Left kidney (tissue), 2 donors: ENCODE results near the gene PGAP3. TPM values are rescaled to one million over a fixed set of nuclear protein-coding genes. Genes with fewer than 3 reads are reported as not detected.

ENCODE experiments used
- DNase-seq: peaks from one replicate; pipeline ENCODE4 v3.0.0-alpha.2; 2013
- polyA plus RNA-seq: library from polyadenylated mRNA; unstranded; fragments of 120-200 nt; gene quantifications from one replicate; pipeline ENCODE4 v1.2.1, GENCODE V29; 2013; ENCODE audit not compliant: insufficient read length

PGAP3 gene
- polyA plus RNA-seq, 1 donor, result 38.1 TPM

- no peak for DNase-seq
Observed at GRCh38 chr17:39661744-39662541, 25.9 kb downstream of the PGAP3 start.

DNA sequence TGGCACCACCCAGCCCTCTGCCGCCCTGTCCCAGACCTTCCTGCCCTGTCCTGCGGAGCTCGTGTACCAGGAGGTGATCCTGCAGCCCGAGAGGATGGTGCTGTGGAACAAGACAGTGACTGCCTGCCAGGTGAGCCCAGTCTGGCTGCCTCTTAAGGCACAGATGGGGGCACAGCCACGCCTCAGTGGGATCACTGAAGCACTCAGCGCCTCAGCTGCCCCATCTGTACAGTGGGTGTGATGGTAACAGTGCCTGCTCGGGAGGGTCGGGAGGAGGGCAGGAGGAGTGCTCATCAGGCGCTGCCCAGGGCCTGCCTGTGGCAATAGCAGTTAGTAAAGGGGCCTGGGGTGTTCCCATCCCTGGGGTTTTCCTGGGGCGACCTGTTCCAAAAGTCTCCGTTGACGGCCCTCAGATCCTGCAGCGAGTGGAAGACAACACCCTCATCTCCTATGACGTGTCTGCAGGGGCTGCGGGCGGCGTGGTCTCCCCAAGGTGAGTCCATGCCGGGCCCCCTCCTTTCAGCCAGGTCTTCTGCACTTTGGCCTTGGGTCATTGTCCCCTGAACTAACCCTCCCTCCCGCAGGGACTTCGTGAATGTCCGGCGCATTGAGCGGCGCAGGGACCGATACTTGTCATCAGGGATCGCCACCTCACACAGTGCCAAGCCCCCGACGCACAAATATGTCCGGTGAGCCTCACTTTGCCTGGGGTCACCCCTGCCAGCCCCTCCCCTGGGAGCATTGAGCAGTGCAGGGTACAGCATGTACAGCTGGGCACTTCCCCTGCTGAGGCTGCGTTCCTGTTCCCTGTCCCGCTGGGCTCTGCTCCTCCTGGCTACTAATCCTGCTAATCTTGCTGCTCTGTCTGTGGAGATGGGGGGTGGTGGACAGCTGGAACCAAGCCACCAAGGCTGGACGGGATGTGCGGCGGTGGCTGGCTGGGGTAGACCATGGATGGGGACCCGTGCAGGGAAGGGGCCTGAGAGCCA lies 27.2 kb downstream of the PGAP3 start:
- DNase-seq, result no peak

GRCh38 chr17:39660011-39660360 lies 27.9 kb downstream of the PGAP3 start:
- no peak for DNase-seq

- DNase-seq, result no peak
Observed at GRCh38 chr17:39659279-39660010, 28.4 kb downstream of the PGAP3 start.

DNA sequence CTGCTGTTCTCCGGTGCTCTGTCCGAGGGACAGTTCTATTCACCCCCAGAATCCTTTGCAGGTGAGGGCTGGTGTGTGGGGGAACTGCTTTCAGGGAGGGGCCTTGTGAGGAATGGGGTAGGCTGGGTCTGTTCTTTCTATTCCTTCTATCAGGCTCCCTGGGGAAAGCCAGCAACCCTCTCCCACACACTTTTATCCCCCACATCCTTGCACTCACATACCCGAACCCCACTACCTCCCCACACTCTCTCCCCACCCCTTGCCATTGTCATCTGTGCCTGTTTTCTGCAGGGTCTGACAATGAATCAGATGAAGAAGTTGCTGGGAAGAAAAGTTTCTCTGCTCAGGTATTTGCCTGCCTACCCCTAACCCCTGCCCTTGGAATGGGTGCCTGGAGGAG lies 29.1 kb downstream of the PGAP3 start:
- no peak for DNase-seq

GRCh38 chr17:39658346-39658745 lies 29.5 kb downstream of the PGAP3 start:
- DNase-seq, result no peak

DNA sequence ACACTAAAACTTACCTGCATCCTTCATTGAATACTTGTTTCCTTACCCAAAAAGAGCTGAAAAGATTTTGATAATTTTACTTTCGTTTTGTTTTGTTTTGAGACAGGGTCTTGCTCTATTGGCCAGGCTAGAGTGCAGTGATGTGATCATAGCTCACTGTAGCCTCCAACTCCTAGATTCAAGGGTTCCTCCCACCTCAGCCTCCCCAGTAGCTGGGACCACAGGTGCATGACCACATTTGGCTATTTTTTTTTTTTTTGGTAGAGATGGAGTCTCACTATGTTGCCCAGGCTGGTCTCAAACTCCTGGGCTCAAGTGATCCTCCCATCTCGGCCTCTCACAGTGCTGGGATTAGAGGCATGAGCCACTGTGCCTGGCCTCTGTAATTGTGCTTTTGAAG lies 32.8 kb downstream of the PGAP3 start:
- no peak for DNase-seq

DNA sequence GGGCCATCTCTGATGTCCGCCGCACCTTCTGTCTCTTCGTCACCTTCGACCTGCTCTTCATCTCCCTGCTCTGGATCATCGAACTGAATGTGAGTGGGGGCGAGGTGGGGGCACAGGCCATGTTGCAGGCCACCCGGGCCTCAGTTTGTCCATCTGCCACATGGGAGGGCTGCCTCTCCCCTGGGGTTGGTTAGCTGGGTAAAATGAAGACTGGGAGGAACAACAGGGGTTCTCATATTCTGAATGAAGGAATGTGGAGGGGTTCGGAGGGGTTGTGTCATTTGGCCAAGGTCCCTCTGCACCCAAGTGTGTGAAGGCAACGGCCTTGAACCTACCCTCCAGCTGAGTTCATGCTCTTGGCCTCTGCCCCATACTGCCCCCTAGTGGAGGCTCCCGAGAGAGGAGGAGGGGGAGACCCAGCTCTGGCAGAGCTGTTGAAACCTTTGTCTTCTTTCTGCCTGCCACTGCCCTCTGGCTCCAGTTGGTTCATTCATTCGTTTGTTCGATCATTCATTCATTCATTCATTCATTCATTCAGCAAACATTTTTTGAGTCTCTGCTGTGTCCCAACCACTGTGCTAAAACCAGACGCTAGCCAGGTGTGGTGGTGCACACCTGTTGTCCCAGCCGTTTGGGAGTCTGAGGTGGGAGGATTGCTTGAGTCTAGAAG lies 34.1 kb downstream of the PGAP3 start:
- DNase-seq, result no peak

DNA sequence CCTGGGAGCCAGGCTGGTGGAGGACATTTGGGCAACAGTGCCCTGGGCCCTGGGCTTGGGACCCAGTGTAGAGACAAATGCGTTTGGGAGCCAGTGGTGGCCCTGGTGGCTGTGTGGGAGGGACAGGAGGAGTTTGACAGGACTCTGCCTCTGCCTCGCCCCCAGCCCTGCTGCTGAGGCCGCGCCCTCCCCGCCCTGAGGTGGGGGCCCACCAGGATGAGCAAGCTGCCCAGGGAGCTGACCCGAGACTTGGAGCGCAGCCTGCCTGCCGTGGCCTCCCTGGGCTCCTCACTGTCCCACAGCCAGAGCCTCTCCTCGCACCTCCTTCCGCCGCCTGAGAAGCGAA lies 34.6 kb downstream of the PGAP3 start:
- DNase-seq, result no peak

DNA sequence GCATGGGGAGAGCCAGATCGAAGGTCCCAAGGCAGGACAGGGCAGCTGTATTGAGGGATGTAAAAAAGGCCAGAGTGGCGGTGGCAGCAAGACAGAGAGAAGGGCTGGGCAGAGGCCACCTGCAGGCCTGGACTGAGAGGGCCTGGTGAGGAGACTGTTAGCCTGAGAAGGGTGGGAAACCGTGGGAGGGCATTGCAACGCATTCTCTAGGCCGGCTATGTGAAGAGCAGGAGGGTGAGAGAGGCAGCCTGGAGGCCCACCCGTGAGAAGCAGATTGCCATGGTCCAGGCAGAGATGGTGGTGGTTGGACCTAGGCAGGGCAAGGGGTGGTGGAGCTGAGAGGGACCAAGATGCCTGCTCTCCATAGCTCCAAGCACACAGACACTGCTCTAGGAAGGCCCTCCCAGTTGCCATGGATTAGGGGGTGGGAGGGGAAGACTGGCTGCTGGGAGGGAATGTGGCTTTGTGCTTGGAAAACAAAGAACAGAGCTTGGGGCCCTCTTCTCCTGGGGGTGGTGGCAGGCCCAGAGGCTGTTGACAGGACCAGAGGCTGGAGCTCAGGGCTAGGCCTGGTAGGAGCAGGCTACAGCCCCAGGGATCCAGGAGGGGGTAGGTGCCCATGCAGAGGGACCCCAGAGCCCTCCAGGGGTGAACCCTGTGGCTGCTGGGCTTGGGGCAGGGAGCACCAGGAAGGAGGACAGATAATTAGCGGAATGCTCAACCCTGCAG lies 35.1 kb downstream of the PGAP3 start:
- DNase-seq, result no peak

DNA sequence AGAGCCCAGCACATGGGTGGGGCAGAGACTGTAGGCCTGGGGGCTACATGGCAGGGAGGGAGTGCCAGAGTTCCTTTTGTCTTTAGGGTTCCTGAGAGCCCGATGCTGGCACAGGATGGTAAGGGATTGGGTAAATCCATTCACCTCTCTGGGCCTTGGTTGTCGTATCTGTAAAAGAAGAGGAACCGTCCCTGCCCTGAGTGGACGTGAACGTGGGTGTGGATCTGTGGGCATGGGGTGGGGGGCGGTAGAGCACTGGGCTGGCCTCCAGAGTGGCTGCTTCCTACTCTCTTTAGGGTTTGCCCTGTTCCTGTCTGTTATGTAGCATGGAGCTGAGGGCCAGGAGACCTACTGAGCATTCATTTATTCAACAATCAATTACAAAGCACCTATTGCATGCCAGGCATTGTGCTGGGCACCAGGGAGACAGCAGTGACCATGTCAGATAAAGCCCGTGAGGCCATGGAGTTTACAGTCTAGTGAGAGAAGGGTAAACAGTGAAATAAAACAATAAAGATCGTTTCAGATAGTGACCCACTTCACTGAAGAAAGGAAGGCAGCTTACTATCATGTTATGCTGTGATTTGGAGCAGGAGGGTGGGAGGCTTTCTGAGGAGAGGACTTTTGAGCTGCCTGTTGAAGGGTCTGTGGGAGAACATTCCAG lies 35.8 kb downstream of the PGAP3 start:
- DNase-seq, result no peak

DNA sequence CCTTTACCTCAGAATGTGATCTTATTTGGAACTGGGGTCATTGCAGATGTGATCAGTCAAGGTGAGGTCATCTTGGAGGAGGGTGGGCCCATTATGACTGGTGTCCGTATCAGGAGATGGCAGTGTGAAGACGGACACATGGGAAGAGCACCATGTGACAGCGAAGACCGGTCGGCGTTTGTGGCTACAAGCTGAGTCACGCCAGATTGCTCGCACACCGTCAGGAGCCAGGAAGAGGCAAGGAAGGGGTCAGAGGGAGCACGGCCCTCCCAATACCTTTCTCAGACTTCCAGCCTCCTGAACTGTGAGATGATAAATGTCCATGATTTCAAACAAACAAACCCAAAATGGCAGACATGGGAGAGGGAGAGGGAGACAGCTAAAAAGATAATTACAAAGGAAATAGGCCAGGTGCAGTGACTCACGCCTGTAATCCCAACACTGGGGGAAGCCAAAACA lies 37.7 kb downstream of the PGAP3 start:
- DNase-seq, result no peak

GRCh38 chr17:39648616-39649366 lies 39.1 kb downstream of the PGAP3 start:
- no peak for DNase-seq

- DNase-seq, result no peak
Observed at GRCh38 chr17:39647256-39647655, 40.6 kb downstream of the PGAP3 start.

GRCh38 chr17:39643271-39643670 lies 44.6 kb downstream of the PGAP3 start:
- no peak for DNase-seq

- DNase-seq, result no peak
Observed at GRCh38 chr17:39642291-39643074, 45.4 kb downstream of the PGAP3 start.

- DNase-seq, result no peak
Observed at GRCh38 chr17:39641883-39642282, 46.0 kb downstream of the PGAP3 start.

DNA sequence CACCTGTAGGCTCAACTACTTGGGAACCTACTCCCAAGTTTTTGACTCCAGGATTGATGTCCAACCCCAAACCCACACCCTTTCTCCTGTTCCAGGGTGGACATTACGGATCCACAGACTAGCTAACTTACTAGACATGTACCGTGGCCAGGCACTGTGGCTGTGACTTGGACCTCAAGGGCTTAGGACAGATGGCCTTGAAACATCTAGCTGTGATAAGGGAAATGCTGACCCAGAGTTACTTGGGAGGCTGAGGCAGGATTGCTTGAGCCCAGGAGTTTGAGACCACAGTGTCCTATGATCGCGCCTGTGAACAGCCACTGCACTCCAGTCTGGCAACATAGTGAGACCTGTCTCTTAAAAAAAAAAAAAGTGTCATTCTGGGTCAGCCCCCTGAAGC lies 46.8 kb downstream of the PGAP3 start:
- no peak for DNase-seq

DNA sequence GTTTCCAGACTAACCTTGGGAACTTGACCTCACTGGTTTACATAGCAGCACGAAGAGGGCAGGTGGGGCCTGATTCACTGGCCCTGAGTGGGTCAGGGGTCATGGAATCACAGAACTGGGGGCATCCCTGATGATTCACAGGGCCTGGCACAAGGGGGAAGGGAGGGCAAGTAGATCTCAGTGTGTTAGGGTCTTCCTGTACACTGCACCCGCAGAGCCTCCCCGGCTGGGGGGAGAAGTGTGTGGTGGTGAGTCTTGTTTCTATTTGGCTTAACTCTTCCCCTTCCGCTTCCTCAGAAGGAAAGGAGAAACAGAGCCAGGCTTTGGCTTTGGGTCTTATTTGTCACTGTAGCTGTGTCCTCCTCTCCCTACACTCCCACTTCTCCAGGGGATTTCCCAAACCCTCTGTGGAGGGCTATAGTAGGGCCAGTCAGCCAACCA lies 47.2 kb downstream of the PGAP3 start:
- DNase-seq, result no peak
